Thoracic aorta (tissue), 2 donors: ENCODE data around the gene SLC15A3. TPM values are rescaled to one million over a fixed set of nuclear protein-coding genes. Genes with fewer than 3 reads are reported as not detected.

Experiments
- ATAC-seq: fragments of 150-250 bp; one replicate; pipeline ENCODE4 v1.8.0; 2017; ENCODE audit warnings: low read depth; ENCODE audit not compliant: insufficient number of reproducible peaks, low FRiP score
- DNase-seq: peaks from one replicate; pipeline ENCODE4 v3.0.0-alpha.2; 2020; ENCODE audit warnings: low spot score
- H3K27ac ChIP-seq, 2 donors: fragments of 200-600 bp; sonication (generic); 1 replicate in 1 of 2; 2 replicates in 1 of 2; pipeline ENCODE4 v1.5.1; 2016; ENCODE audit warnings: mild to moderate bottlenecking in 2 of 2, moderate library complexity in 2 of 2
- H3K27me3 ChIP-seq: fragments of 200-600 bp; sonication (generic); replicated peaks from 2 replicates; pipeline ENCODE4 v1.6.0; 2016; ENCODE audit warnings: mild to moderate bottlenecking; ENCODE audit not compliant: insufficient read depth
- H3K36me3 ChIP-seq: fragments of 200-600 bp; sonication (generic); one replicate; pipeline ENCODE4 v1.5.1; 2016
- H3K4me1 ChIP-seq, 2 donors: fragments of 200-600 bp; sonication (generic); 1 replicate in 1 of 2; 2 replicates in 1 of 2; pipeline versions ENCODE4 v1.5.1 to v1.6.0; 2016; ENCODE audit warnings: low read depth in 2 of 2, mild to moderate bottlenecking in 1 of 2; ENCODE audit not compliant: control insufficient read depth in 1 of 2
- H3K4me3 ChIP-seq: fragments of 200-600 bp; sonication (generic); 2 replicates; pipeline ENCODE4 v1.5.1; 2016; ENCODE audit warnings: mild to moderate bottlenecking
- H3K9me3 ChIP-seq: fragments of 200-600 bp; sonication (generic); 2 replicates; pipeline ENCODE4 v1.5.1; 2016
- CTCF ChIP-seq: fragments of 200-600 bp; sonication (generic); IDR thresholded peaks from one replicate; pipeline ENCODE4 v1.5.1; 2019; ENCODE audit warnings: antibody characterized with exemption
- total RNA-seq, 2 donors: library from RNA; depleted of rRNA; stranded (reverse); fragments of >200 nt; gene quantifications; one replicate each; pipeline versions ENCODE4 v1.1.0 to v1.2.3, GENCODE V29; 2016

SLC15A3 gene
- total RNA-seq, 2 donors from 2014 or later: 27.7 to 29.5 TPM

GRCh38 chr11:60982184-60982583, 30.2 kb upstream of the SLC15A3 start:
- no peak for TF ChIP-seq CTCF
- no peak overlapping the region for H3K27ac ChIP-seq

GRCh38 chr11:60981515-60981914, 29.5 kb upstream of the SLC15A3 start:
- DNase-seq: no peak
- no peak overlapping the region for H3K27ac ChIP-seq
- TF ChIP-seq CTCF: no peak
- H3K9me3 ChIP-seq: no peaks in the 10 kb centered on the region
- no peaks in the 10 kb centered on the region for H3K27me3 ChIP-seq
- no peak overlapping the region for H3K4me3 ChIP-seq
- no peaks in the 10 kb centered on the region for H3K36me3 ChIP-seq
- ATAC-seq: no peak
- H3K4me1 ChIP-seq: no peaks in the 10 kb centered on the region

More at GRCh38 chr11:60982184-60982583, 30.2 kb upstream of the SLC15A3 start:
- Histone ChIP-seq H3K4me3 (no peak overlapping the region), H3K36me3 (no peaks in the 10 kb centered on the region), H3K9me3 (no peaks in the 10 kb centered on the region), H3K4me1 (no peaks in the 10 kb centered on the region), H3K27me3 (no peaks in the 10 kb centered on the region)
- no peak for ATAC-seq
- DNase-seq: no peak

GRCh38 chr11:60978546-60979380, 26.8 kb upstream of the SLC15A3 start:
- Histone ChIP-seq H3K4me1 (no peaks in the 10 kb centered on the region), H3K27me3 (no peaks in the 10 kb centered on the region), H3K27ac (no peak overlapping the region), H3K9me3 (no peaks in the 10 kb centered on the region), H3K4me3 (no peak overlapping the region), H3K36me3 (no peaks in the 10 kb centered on the region)
- DNase-seq: no peak
- ATAC-seq: no peak
- no peak for TF ChIP-seq CTCF

- H3K9me3 ChIP-seq: no peaks in the 10 kb centered on the region
- H3K4me3 ChIP-seq: no peak overlapping the region
- ATAC-seq (no peak), DNase-seq (no peak)
- H3K27me3 ChIP-seq: no peaks in the 10 kb centered on the region
- no peak for TF ChIP-seq CTCF
- no peaks in the 10 kb centered on the region for H3K36me3 ChIP-seq
- no peak overlapping the region for H3K27ac ChIP-seq
- H3K4me1 ChIP-seq: no peaks in the 10 kb centered on the region
These were observed 25.9 kb upstream of the SLC15A3 start for GRCh38 chr11:60977836-60978235.

- ATAC-seq (no peak), DNase-seq (no peak)
- Histone ChIP-seq H3K9me3 (no peaks in the 10 kb centered on the region), H3K4me3 (no peak overlapping the region), H3K27me3 (no peaks in the 10 kb centered on the region), H3K4me1 (no peaks in the 10 kb centered on the region), H3K36me3 (no peaks in the 10 kb centered on the region), H3K27ac (no peak overlapping the region)
- TF ChIP-seq CTCF: no peak
These were observed 25.2 kb upstream of the SLC15A3 start for GRCh38 chr11:60977224-60977623.
